Stomach (tissue), 9 donors: ENCODE measurements around the gene MYO1E. TPM values are rescaled to one million over a fixed set of nuclear protein-coding genes. Genes with fewer than 3 reads are reported as not detected.
"Not testable (repeated sequence)": the region's sequence is repeated elsewhere in the genome, so short reads cannot be mapped to it uniquely, and the experiment has no call there.

ENCODE experiments used
- DNase-seq, 2 donors: peaks; one replicate each; pipeline versions ENCODE4 v3.0.0 to v3.0.0-alpha.2; 2013 to 2019
- H3K27ac ChIP-seq, 5 donors: fragments of 200-600 bp in 4 of 5; sonication (generic) in 4 of 5; one replicate each; pipeline ENCODE4 v1.5.1; 2013 to 2019; ENCODE audit warnings: mild to moderate bottlenecking in 1 of 5, moderate library complexity in 1 of 5
- H3K27me3 ChIP-seq, 3 donors: fragments of 200-600 bp; sonication (generic); one replicate each; pipeline ENCODE4 v1.5.1; 2017 to 2019; ENCODE audit warnings: mixed run types in 1 of 3
- H3K36me3 ChIP-seq, 4 donors: fragments of 200-600 bp; sonication (generic); 1 replicate in 3 of 4; 2 replicates in 1 of 4; pipeline ENCODE4 v1.5.1; 2016 to 2019
- H3K4me1 ChIP-seq, 4 donors: fragments of 200-600 bp; sonication (generic); one replicate each; pipeline ENCODE4 v1.5.1; 2016 to 2019
- H3K4me3 ChIP-seq, 4 donors: fragments of 200-600 bp; sonication (generic) in 3 of 4; one replicate each; pipeline ENCODE4 v1.5.1; 2016 to 2019; ENCODE audit warnings: mild to moderate bottlenecking in 1 of 4
- H3K9me3 ChIP-seq, 4 donors: fragments of 200-600 bp; sonication (generic); one replicate each; pipeline ENCODE4 v1.5.1; 2016 to 2019
- CTCF ChIP-seq, 7 experiments: fragments of 450-650 bp in 4 of 7; fragments of 200-600 bp in 3 of 7; sonication (generic) in 3 of 7; IDR thresholded peaks; one replicate each; pipeline ENCODE4 v1.5.1; 2016 to 2019; ENCODE audit warnings: antibody characterized with exemption in 7 of 7, control low read depth in 2 of 7, mild to moderate bottlenecking in 1 of 7
- EP300 ChIP-seq: sonication (generic); formaldehyde crosslinking; IDR thresholded peaks from one replicate; pipeline ENCODE4 v1.6.1; 2017; ENCODE audit warnings: antibody characterized with exemption
- POLR2A ChIP-seq, 4 donors: fragments of 450-650 bp; IDR thresholded peaks; one replicate each; pipeline ENCODE4 v1.6.1; 2016; ENCODE audit warnings: antibody characterized with exemption in 4 of 4, control low read depth in 2 of 4, mild to moderate bottlenecking in 1 of 4, moderate library complexity in 1 of 4
- POLR2AphosphoS5 ChIP-seq, 3 donors: sonication (generic); formaldehyde crosslinking; IDR thresholded peaks; one replicate each; pipeline ENCODE4 v1.6.1; 2016; ENCODE audit warnings: antibody characterized with exemption in 3 of 3
- WGBS, 5 donors: extraction: QIAGEN DNeasy Blood & Tissue Kit in 3 of 5; methylation state at CpG; one replicate each; pipeline versions ENCODE4 v1.1.5 to v1.1.7; 2013 to 2018; 5-methylcytosine and 5-hydroxymethylcytosine counted together
- intact Hi-C: fragments of 100-400 bp; cut with DNase I; formaldehyde crosslinking; loops from one replicate; pipeline ENCODE4 v1.15.1; 2023; ENCODE audit warnings: low total_unique reads
- polyA plus RNA-seq, 3 donors: library from polyadenylated mRNA; stranded (reverse); fragments of 200-250 nt; gene quantifications; one replicate each; pipeline ENCODE4 v1.2.3, GENCODE V29; 2013
- total RNA-seq, 5 donors: library from RNA; depleted of rRNA; stranded (reverse); fragments of >200 nt; gene quantifications; one replicate each; pipeline versions ENCODE4 v1.1.0 to v1.2.3, GENCODE V29; 2014 to 2016
- donor health status: healthy with polysubstance abuse.
- donor health status: Bipolar disorder and iron deficiency.
- donor health status: healthy.

MYO1E gene
- total and polyA plus RNA-seq, 8 donors = 15.1 to 380 (median 46.3) TPM

- WGBS, 5 donors = 91 to 100% (median 100%) methylated on average over 1 of the region's 1 CpG
- H3K9me3 ChIP-seq = no peaks in the 10 kb centered on the region
- intact Hi-C loops = no loop called here
- no peak overlapping the region for H3K27ac ChIP-seq
- H3K36me3 ChIP-seq = no peaks in the 10 kb centered on the region
- H3K4me3 ChIP-seq = no peak overlapping the region
- no peaks in the 10 kb centered on the region for H3K27me3 ChIP-seq
- no peak for DNase-seq
- no peaks in the 10 kb centered on the region for H3K4me1 ChIP-seq
- no peak for TF ChIP-seq CTCF (IDR thresholded peaks at IDR 0.05)
- TF ChIP-seq POLR2AphosphoS5 (IDR thresholded peaks at IDR 0.05) = no peak
- TF ChIP-seq POLR2A (IDR thresholded peaks at IDR 0.05) = no peak
- no peak for TF ChIP-seq EP300
Observed at GRCh38 chr15:59338414-59338813, 34.3 kb downstream of the MYO1E start.

- H3K36me3 ChIP-seq, H3K9me3 ChIP-seq, H3K27me3 ChIP-seq, DNase-seq, H3K27ac ChIP-seq, H3K4me3 ChIP-seq, intact Hi-C loops: not testable (repeated sequence)
- H3K4me1 ChIP-seq = peaks cover 0 to 14% (median 5%) of the 10 kb centered on the region in 4 donors
- 93 to 99% (median 97%) methylated on average over 4 of the region's 4 CpGs for WGBS, 5 donors
Observed at GRCh38 chr15:59336725-59337124, 35.9 kb downstream of the MYO1E start.

GRCh38 chr15:59335207-59335786, 37.4 kb downstream of the MYO1E start:
- 69 to 72% (median 71%) methylated on average over 10 of the region's 10 CpGs for WGBS, 5 donors
- intact Hi-C loops = no loop called here
- no peak for DNase-seq
- no peak overlapping the region for H3K27ac ChIP-seq
- H3K36me3 ChIP-seq = no peaks in the 10 kb centered on the region
- H3K4me1 ChIP-seq = peaks cover under 1 to 28% (median 11%) of the 10 kb centered on the region in 4 donors
- H3K27me3 ChIP-seq = no peaks in the 10 kb centered on the region
- no peaks in the 10 kb centered on the region for H3K9me3 ChIP-seq
- H3K4me3 ChIP-seq = no peak overlapping the region
- TF ChIP-seq POLR2A (IDR thresholded peaks at IDR 0.05) = no peak
- TF ChIP-seq EP300 = no peak
- no peak for TF ChIP-seq CTCF (IDR thresholded peaks at IDR 0.05)
- no peak for TF ChIP-seq POLR2AphosphoS5 (IDR thresholded peaks at IDR 0.05)

GRCh38 chr15:59334076-59334415, 38.6 kb downstream of the MYO1E start:
- Histone ChIP-seq H3K27ac (no peak overlapping the region), H3K36me3 (no peaks in the 10 kb centered on the region), H3K4me1 (peaks cover 9 to 40% (median 22%) of the 10 kb centered on the region in 4 donors), H3K9me3 (no peaks in the 10 kb centered on the region), H3K4me3 (no peak overlapping the region), H3K27me3 (no peaks in the 10 kb centered on the region)
- intact Hi-C loops = no loop called here
- no peak for DNase-seq
- TF ChIP-seq CTCF (IDR thresholded peaks at IDR 0.05) (no peak), POLR2A (IDR thresholded peaks at IDR 0.05) (no peak)
- WGBS, 5 donors = 80 to 94% (median 92%) methylated on average over 3 of the region's 3 CpGs

- H3K4me3 ChIP-seq = no peak overlapping the region
- no peak overlapping the region for H3K27ac ChIP-seq
- H3K27me3 ChIP-seq = no peaks in the 10 kb centered on the region
- H3K36me3 ChIP-seq = no peaks in the 10 kb centered on the region
- intact Hi-C loops = no loop called here
- 89 to 93% (median 91%) methylated on average over 6 of the region's 6 CpGs for WGBS, 5 donors
- peaks cover 9 to 45% (median 26%) of the 10 kb centered on the region in 4 donors for H3K4me1 ChIP-seq
- no peaks in the 10 kb centered on the region for H3K9me3 ChIP-seq
- TF ChIP-seq POLR2A (IDR thresholded peaks at IDR 0.05) = no peak
- no peak for TF ChIP-seq EP300
- no peak for TF ChIP-seq POLR2AphosphoS5 (IDR thresholded peaks at IDR 0.05)
- no peak for TF ChIP-seq CTCF (IDR thresholded peaks at IDR 0.05)
- DNase-seq = no peak
Observed at GRCh38 chr15:59333401-59334075, 39.1 kb downstream of the MYO1E start.
